Activated T-helper 2 cell treated with anti-CD3 and anti-CD28 coated beads, Interferon-gamma antibody, Interleukin-2, Interleukin-4, amounts not matched to agents 10 μg/mL and 5 μg/mL and 100 μg/mL, durations not matched to agents 14 hours and 24 hours and 36 hours (primary cell): ENCODE results near the gene ESR2. TPM values are rescaled to one million over a fixed set of nuclear protein-coding genes. Genes with fewer than 3 reads are reported as not detected.

Source experiments
- DNase-seq: peaks from one replicate; pipeline ENCODE4 v3.0.0; 2021; ENCODE audit warnings: low spot score
- H3K27ac Mint-ChIP-seq: one replicate; pipeline ENCODE4 v1.8.0; 2021; ENCODE audit warnings: mixed read lengths
- H3K27me3 Mint-ChIP-seq: one replicate; pipeline ENCODE4 v1.8.0; 2021; ENCODE audit warnings: low read depth, mixed read lengths
- H3K36me3 Mint-ChIP-seq: one replicate; pipeline ENCODE4 v1.8.0; 2021; ENCODE audit warnings: low read depth, mixed read lengths
- H3K4me1 Mint-ChIP-seq: one replicate; pipeline ENCODE4 v1.8.0; 2021; ENCODE audit warnings: low read depth, mixed read lengths
- H3K4me3 Mint-ChIP-seq: one replicate; pipeline ENCODE4 v1.8.0; 2021; ENCODE audit warnings: low read depth, mild to moderate bottlenecking, moderate library complexity, mixed read lengths
- H3K9me3 Mint-ChIP-seq: one replicate; pipeline ENCODE4 v1.8.0; 2021; ENCODE audit warnings: mixed read lengths
- intact Hi-C: fragments of 100-400 bp; cut with micrococcal nuclease; formaldehyde crosslinking; loops from one replicate; pipeline ENCODE4 v1.15.1; 2023
- total RNA-seq: library from RNA; stranded (reverse); gene quantifications from 2 replicates; pipeline ENCODE4 v1.2.3, GENCODE V29; 2022

Gene ESR2
- total RNA-seq, 1 donor from 2014 or later: 0.09 TPM

GRCh38 chr14:64069634-64070359, 224.4 kb downstream of the ESR2 start:
- intact Hi-C loops: no loop called here
- DNase-seq: no peak
- Mint-ChIP-seq H3K9me3 (no peaks in the 10 kb centered on the region), H3K36me3 (peaks cover 12% of the 10 kb centered on the region), H3K4me3 (no peak overlapping the region), H3K27ac (no peak overlapping the region), H3K27me3 (no peaks in the 10 kb centered on the region), H3K4me1 (no peaks in the 10 kb centered on the region)

GRCh38 chr14:64064447-64064846, 229.7 kb downstream of the ESR2 start:
- Mint-ChIP-seq H3K9me3 (no peaks in the 10 kb centered on the region), H3K36me3 (no peaks in the 10 kb centered on the region), H3K4me1 (no peaks in the 10 kb centered on the region)

GRCh38 chr14:64062381-64063115, 231.6 kb downstream of the ESR2 start:
- DNase-seq: no peak
- H3K27me3 Mint-ChIP-seq: no peaks in the 10 kb centered on the region
- H3K4me3 Mint-ChIP-seq: no peak overlapping the region
- H3K36me3 Mint-ChIP-seq: no peaks in the 10 kb centered on the region
- no peak overlapping the region for H3K27ac Mint-ChIP-seq
- H3K4me1 Mint-ChIP-seq: no peaks in the 10 kb centered on the region
- intact Hi-C loops: loop anchor here (5.0 kb wide), 1 partner anchor 230 kb away; the partner anchor contains the start of gene ESR2
- H3K9me3 Mint-ChIP-seq: no peaks in the 10 kb centered on the region

More at GRCh38 chr14:64064447-64064846, 229.7 kb downstream of the ESR2 start:
- no peak overlapping the region for H3K4me3 Mint-ChIP-seq
- no peaks in the 10 kb centered on the region for H3K27me3 Mint-ChIP-seq
- no peak for DNase-seq
- intact Hi-C loops: loop anchor here (5.0 kb wide), 1 partner anchor 228 kb away; the partner anchor contains the start of gene ESR2
- no peak overlapping the region for H3K27ac Mint-ChIP-seq

GRCh38 chr14:64061706-64062105, 232.5 kb downstream of the ESR2 start:
- Mint-ChIP-seq H3K4me1 (no peaks in the 10 kb centered on the region), H3K9me3 (no peaks in the 10 kb centered on the region), H3K4me3 (no peak overlapping the region), H3K27ac (no peak overlapping the region), H3K27me3 (no peaks in the 10 kb centered on the region), H3K36me3 (no peaks in the 10 kb centered on the region)
- DNase-seq: no peak
- intact Hi-C loops: loop anchor here (5.0 kb wide), 1 partner anchor 231 kb away; the partner anchor contains the start of gene ESR2

- no peak for DNase-seq
- H3K27ac Mint-ChIP-seq: no peak overlapping the region
- no peaks in the 10 kb centered on the region for H3K27me3 Mint-ChIP-seq
- intact Hi-C loops: loop anchor here (5.0 kb wide), 1 partner anchor 231 kb away; the partner anchor contains the start of gene ESR2
- no peaks in the 10 kb centered on the region for H3K4me1 Mint-ChIP-seq
- H3K36me3 Mint-ChIP-seq: no peaks in the 10 kb centered on the region
- no peaks in the 10 kb centered on the region for H3K9me3 Mint-ChIP-seq
- H3K4me3 Mint-ChIP-seq: no peak overlapping the region
Measured at GRCh38 chr14:64061115-64061514, 233.1 kb downstream of the ESR2 start.

GRCh38 chr14:64060648-64061096, 233.5 kb downstream of the ESR2 start:
- Mint-ChIP-seq H3K4me3 (no peak overlapping the region), H3K9me3 (no peaks in the 10 kb centered on the region), H3K36me3 (peaks cover 3% of the 10 kb centered on the region), H3K4me1 (no peaks in the 10 kb centered on the region), H3K27ac (no peak overlapping the region), H3K27me3 (no peaks in the 10 kb centered on the region)
- intact Hi-C loops: loop anchor here (5.0 kb wide), 1 partner anchor 232 kb away; the partner anchor contains the start of gene ESR2
- no peak for DNase-seq

GRCh38 chr14:64060199-64060545, 234.0 kb downstream of the ESR2 start:
- H3K9me3 Mint-ChIP-seq: no peaks in the 10 kb centered on the region

GRCh38 chr14:64059454-64060198, 234.5 kb downstream of the ESR2 start:
- no peak overlapping the region for H3K4me3 Mint-ChIP-seq

More at GRCh38 chr14:64060199-64060545, 234.0 kb downstream of the ESR2 start:
- H3K27me3 Mint-ChIP-seq: no peaks in the 10 kb centered on the region
- peaks cover 3% of the 10 kb centered on the region for H3K36me3 Mint-ChIP-seq
- no peak overlapping the region for H3K4me3 Mint-ChIP-seq
- intact Hi-C loops: loop anchor here (5.0 kb wide), 1 partner anchor 232 kb away; the partner anchor contains the start of gene ESR2
- H3K27ac Mint-ChIP-seq: no peak overlapping the region
- no peaks in the 10 kb centered on the region for H3K4me1 Mint-ChIP-seq
- DNase-seq: no peak

GRCh38 chr14:64053694-64054669, 240.2 kb downstream of the ESR2 start:
- H3K27ac Mint-ChIP-seq: no peak overlapping the region
- peaks cover 17% of the 10 kb centered on the region for H3K36me3 Mint-ChIP-seq
- no peaks in the 10 kb centered on the region for H3K4me1 Mint-ChIP-seq
- no peak overlapping the region for H3K4me3 Mint-ChIP-seq
- H3K9me3 Mint-ChIP-seq: no peaks in the 10 kb centered on the region
- intact Hi-C loops: no loop called here
- no peak for DNase-seq
- H3K27me3 Mint-ChIP-seq: no peaks in the 10 kb centered on the region

More at GRCh38 chr14:64059454-64060198, 234.5 kb downstream of the ESR2 start:
- peaks cover 3% of the 10 kb centered on the region for H3K36me3 Mint-ChIP-seq
- no peaks in the 10 kb centered on the region for H3K27me3 Mint-ChIP-seq
- no peaks in the 10 kb centered on the region for H3K9me3 Mint-ChIP-seq
- intact Hi-C loops: loop anchor here (5.0 kb wide), 1 partner anchor 233 kb away; the partner anchor contains the start of gene ESR2
- no peaks in the 10 kb centered on the region for H3K4me1 Mint-ChIP-seq
- no peak overlapping the region for H3K27ac Mint-ChIP-seq
- DNase-seq: no peak

GRCh38 chr14:64049616-64050381, 244.4 kb downstream of the ESR2 start:
- DNase-seq: no peak
- intact Hi-C loops: no loop called here
- H3K4me3 Mint-ChIP-seq: no peak overlapping the region
- H3K36me3 Mint-ChIP-seq: peaks cover 14% of the 10 kb centered on the region
- H3K27ac Mint-ChIP-seq: no peak overlapping the region
- H3K4me1 Mint-ChIP-seq: no peaks in the 10 kb centered on the region
- no peaks in the 10 kb centered on the region for H3K9me3 Mint-ChIP-seq
- no peaks in the 10 kb centered on the region for H3K27me3 Mint-ChIP-seq

- Mint-ChIP-seq H3K27me3 (no peaks in the 10 kb centered on the region), H3K9me3 (peaks cover 4% of the 10 kb centered on the region), H3K4me1 (no peaks in the 10 kb centered on the region), H3K4me3 (no peak overlapping the region), H3K36me3 (peaks cover 7% of the 10 kb centered on the region), H3K27ac (no peak overlapping the region)
- no peak for DNase-seq
- intact Hi-C loops: no loop called here
Measured at GRCh38 chr14:64045091-64045490, 249.1 kb downstream of the ESR2 start.
